HG03066 (cell line): Measurements from ENCODE around the gene OTUD4.

Experiments
- ATAC-seq: cut with Tn5 transposase; IDR thresholded peaks from one replicate; pipeline ENCODE4 v1.9.1; 2021; ENCODE audit warnings: low read depth; ENCODE audit not compliant: unreplicated experiment

Gene OTUD4

DNA sequence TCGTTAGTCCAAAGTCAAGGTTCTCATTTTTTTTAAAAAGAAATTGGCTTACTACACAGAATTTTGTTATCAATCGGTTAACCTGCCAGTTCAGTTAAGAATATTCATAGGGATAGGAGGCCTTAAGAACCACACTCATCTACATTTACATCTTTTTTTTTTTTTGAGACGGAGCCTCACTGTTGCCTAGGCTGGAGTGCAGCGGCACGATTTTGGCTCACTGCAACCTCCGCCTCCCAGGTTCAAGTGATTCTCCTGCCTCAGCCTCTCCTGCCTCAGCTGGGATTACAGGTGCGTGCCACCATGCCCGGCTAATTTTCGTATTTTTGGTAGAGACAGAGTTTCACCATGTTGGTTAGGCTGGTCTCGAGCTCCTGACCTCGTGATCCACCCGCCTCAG is 48.5 kb downstream of the OTUD4 start:
- no peak for ATAC-seq

DNA sequence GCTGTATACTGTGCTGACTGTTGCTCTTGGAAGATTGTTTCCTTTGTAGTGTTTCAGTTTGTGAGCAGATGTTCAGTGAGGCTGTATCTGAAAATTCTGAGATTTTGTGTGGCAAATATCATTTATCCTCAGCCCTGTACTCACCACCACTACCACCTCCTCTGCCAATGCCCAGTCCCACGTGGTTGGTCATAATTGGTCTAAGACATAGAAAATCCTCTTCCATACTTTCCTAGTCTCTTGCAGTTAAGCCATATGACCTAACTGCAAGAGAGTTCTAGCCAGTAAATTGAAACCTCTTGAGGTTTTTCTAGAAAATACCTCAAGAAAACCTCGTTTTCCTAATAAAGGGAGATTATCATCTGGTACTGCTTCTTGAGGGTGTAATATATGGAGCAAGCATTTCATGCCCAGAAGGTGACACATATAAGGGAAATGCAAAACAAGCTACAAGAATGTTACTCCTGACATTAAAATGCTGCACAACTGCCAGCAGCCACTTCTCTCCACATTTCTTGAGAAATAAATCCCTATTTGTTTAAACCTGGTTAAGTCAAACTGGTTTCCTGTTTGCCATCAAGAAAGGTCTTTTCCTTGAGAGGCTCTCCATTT is 49.5 kb downstream of the OTUD4 start:
- ATAC-seq, result no peak

- ATAC-seq, result no peak
These were observed 50.3 kb downstream of the OTUD4 start for GRCh38 chr4:145130130-145130529.

DNA sequence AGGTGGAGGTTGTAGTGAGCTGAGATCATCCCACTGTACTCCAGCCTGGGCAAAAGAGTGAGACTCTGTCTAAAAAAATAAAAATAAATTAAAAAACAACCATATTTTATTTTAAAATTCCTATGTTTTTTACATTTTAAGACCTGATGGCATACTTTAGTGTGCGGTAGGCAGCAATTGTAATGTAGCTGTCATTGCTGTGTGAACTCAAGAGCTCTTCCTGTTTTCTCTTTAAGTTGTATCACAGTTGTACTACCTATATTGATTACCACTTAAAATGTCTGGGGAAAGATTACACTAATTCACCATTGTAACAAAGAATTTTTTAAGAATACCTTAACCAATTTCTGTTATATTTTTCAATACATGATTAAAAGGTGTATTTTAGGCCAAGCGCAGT is 55.0 kb downstream of the OTUD4 start:
- ATAC-seq, result no peak

DNA sequence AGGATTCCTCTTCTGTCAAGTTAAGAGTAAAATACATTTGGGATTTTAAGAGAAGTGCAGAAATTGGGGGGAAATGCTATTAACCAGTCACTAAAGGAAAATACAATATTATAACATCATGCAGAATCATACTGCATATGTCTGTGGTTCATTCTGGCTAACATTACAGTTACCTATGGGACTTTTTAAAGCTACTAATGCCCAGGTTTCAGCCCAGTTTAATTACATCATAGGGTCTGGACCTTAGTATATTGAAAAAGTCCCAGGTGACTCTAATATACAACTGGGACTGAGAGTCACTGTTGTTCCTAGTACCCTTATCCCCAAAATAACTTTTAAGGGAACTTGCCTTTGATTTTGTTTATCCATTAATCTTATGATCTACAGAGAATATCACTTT is 72.3 kb downstream of the OTUD4 start:
- no peak for ATAC-seq

DNA sequence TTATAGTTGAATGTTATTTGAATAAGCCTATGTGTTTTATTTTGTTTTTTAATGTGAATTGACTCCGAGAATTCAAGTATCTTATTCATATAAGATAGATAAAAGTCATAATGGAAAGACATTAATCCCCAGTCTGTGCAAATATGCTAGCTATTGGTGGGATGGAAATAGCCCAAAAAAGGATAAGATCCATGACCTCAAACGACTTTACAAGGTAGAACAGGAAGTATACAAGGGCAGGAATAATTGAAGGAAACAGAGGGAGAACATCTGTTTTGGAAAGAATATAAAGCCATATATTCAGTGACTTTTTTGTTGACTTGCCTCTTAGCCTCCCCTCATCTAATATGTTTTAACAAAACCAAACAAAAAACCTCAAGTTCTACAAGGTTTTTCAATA is 73.3 kb downstream of the OTUD4 start:
- no peak for ATAC-seq

DNA sequence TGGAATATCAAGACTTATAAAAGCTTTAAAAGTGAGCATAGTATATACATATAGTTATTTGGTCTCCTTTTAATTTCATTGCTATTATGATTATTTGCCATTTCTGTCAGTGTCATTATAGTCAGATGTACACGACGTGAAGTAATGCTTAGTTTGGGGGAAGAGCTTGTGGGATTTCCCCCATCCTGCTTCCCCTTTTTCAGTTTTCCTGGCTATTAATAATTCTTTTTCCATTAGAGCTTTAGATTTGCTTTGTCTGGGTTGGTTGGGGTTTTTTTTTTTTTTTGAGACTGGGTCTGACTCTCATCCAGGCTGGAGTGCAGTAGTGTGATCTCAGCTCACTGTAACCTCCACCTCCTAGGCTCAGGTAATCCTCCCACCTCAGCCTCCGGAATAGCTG is 76.9 kb downstream of the OTUD4 start:
- no peak for ATAC-seq

- ATAC-seq, result no peak
These were observed 77.8 kb downstream of the OTUD4 start for GRCh38 chr4:145102619-145103018.

- no peak for ATAC-seq
These were observed 79.3 kb downstream of the OTUD4 start for GRCh38 chr4:145101091-145101490.

GRCh38 chr4:145099653-145100052 is 80.7 kb downstream of the OTUD4 start:
- no peak for ATAC-seq

DNA sequence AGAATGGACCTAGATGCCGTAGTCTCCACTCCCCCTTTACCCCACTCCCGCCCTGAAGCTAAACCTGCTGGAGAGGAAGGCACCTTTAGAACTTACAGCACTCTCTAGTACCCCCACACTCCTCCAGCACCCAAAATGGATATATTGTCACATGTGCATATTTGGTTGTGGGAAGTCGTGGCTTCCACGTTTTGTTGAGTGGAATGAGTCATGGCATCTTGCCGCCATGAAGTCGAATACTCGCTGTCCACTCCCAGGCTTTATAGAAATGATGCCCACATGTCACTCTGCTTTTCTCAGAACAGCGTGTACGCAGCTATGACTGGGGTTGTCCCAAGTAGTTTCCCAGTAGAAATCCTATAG is 81.7 kb downstream of the OTUD4 start:
- peak; percentile 9 for ATAC-seq

DNA sequence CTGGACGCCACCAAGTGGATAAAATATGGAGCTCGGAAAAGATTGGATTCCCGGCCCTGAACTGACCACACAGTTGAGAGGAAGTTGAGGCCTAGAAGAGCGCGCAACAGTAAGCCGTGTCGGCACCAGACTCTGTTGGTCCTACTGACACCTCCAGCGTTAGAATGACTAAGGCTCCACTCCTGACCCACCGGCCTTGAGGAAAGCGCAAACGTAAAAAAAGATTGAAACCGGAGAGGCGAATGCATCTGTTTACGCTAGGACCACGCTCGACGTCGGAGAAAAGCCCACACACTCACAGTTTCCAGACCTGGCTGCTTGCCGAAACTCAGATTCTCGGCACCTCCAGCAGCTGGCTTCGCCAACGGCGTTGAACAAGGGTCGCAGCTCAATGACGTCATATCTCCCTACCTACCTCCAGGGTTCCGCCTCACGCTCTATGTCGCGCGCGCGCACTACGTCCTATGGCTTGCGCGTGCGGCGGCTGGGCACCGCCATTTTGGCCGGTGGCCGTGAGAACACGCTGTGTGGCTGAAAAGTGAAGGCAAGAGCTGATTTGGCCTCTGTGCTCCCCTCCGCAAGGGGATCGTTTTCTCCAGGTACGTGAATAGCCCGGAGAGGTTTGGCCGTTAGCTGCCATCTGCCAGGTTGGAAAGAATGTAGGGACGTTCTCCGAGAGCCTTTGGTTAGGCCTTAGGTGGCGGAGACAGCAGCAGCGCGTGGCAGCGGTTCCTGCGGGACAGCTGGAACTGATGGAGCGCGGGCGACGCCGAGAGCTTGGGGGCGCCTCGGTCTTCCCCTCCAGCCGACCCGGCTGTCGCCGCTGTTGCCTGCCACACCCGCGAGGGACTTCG is 82.3 kb downstream of the OTUD4 start, which contains the start of the genes ABCE1 and ANAPC10:
ABCE1 (plus strand) TSS at position 491 of the 854 bp plus-strand sequence. CDS start 6,102 bp downstream, outside the sequence.
ANAPC10 (minus strand) TSS at position 376 of the 854 bp plus-strand sequence. CDS start 2,097 bp downstream, outside the sequence.
- peak; percentile 71 for ATAC-seq

DNA sequence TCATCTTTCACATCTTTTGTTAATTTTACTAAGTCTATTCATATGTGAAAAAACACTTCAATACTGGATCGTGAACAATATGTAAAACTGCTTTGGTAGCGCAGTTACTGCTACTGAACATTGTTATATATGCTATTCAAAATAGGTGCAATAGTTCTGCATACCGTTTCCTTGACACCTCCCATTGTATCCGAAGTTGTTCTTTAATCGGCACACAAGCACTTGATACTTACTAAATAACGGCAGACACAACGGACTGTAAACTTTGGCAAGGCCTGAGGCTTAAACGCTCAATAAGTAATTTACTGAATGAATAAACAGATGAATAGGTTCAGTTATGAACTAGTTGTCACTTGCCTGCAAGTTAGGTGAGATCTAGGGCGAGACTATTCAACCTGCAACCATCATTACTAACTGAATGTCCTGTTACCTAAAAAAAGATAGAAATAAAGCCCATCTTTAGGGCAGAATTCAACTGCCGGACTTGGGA is 83.0 kb downstream of the OTUD4 start:
- ATAC-seq, result peak; percentile 1

- ATAC-seq, result no peak
These were observed 86.8 kb downstream of the OTUD4 start for GRCh38 chr4:145093638-145094037.

GRCh38 chr4:145090380-145090779 is 90.0 kb downstream of the OTUD4 start:
- no peak for ATAC-seq

DNA sequence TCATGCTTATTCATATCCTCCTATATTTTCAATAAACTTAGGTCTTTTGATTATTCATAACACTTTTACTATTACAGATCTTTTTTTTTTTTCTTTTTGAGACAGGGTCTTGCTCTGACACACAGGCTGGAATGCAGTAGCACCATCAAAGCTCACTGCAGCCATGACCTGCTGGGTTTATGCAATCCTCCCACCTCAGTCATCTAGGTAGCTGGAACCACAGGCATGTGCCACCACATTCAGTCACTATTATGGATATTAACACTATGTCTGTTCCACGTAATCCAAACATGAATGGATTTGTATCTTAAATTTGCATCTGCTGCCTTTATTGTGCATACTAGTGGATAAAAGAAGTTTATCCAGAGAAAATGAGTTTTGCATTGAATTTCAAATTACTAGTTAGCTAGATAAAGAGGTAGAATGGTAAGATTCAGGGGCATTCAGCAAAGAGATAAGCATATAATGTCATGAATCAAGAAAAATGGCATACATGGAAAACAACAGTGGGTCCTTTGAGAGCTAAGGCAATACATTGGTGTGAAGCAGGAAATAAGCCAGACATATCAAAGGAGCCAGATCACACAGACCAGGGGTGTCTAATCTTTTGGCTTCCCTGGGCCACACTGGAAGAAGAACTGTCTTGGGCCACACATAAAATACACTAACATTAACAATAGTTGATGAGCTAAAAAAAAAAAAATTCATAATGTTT is 96.3 kb downstream of the OTUD4 start:
- ATAC-seq, result no peak
